IMR-90 (cell line): ENCODE results near the gene NFKBIE. TPM values are rescaled to one million over a fixed set of nuclear protein-coding genes. Genes with fewer than 3 reads are reported as not detected.

Experiments
- ATAC-seq: fragments of 200-7000 bp; cut with Tn5 transposase; 2 replicates; pipeline ENCODE4 v1.9.1; 2020; ENCODE audit warnings: low read depth, mild to moderate bottlenecking, moderate library complexity
- BruUV-seq: library from RNA; stranded (reverse); fragments of 400-500 nt; replicated peaks from 2 replicates; lab custom pipeline; 2021; lab: Mats Ljungman, UMichigan
- CTCF ChIA-PET: fragments of 300-600 bp; formaldehyde crosslinking; extraction: SDS; loops from one replicate; lab custom pipeline; 2021; ENCODE audit warnings: antibody characterized with exemption; lab: Yijun Ruan, JAX
- POLR2A ChIA-PET: fragments of 300-600 bp; sonication (Branson Sonifier 250); formaldehyde crosslinking; loops from one replicate; lab custom pipeline; 2022; ENCODE audit warnings: antibody characterized with exemption; ENCODE audit not compliant: unreplicated experiment; lab: Charles Lee
- DNase-seq: peaks from one replicate; pipeline ENCODE4 v3.0.0; 2013
- H2AFZ ChIP-seq: replicated peaks from 2 replicates; pipeline ENCODE3; 2013; ENCODE audit warnings: low read length, mild to moderate bottlenecking; ENCODE audit not compliant: poor library complexity
- H2AK5ac ChIP-seq: 2 replicates; pipeline ENCODE4 v1.6.1; 2013; ENCODE audit warnings: low read depth, low read length, inconsistent platforms
- H2AK9ac ChIP-seq: replicated peaks from 2 replicates; pipeline ENCODE3; 2013; ENCODE audit warnings: mild to moderate bottlenecking, low read depth, low read length, moderate library complexity; ENCODE audit not compliant: poor library complexity
- H2BK120ac ChIP-seq: 2 replicates; pipeline ENCODE4 v1.6.1; 2013; ENCODE audit warnings: low read depth, low read length, inconsistent platforms
- H2BK15ac ChIP-seq: 3 replicates; pipeline ENCODE4 v1.6.1; 2013; ENCODE audit warnings: low read depth, low read length, inconsistent platforms
- H2BK20ac ChIP-seq: 2 replicates; pipeline ENCODE4 v1.6.1; 2013; ENCODE audit warnings: low read depth, mild to moderate bottlenecking, inconsistent platforms, low read length, moderate library complexity
- H2BK5ac ChIP-seq: 2 replicates; pipeline ENCODE4 v1.6.1; 2013; ENCODE audit warnings: mild to moderate bottlenecking, low read depth, low read length, inconsistent platforms; ENCODE audit not compliant: poor library complexity, severe bottlenecking
- H3K14ac ChIP-seq: replicated peaks from 2 replicates; pipeline ENCODE4 v1.6.1; 2013; ENCODE audit warnings: low read depth, low read length, inconsistent platforms
- H3K18ac ChIP-seq: 2 replicates; pipeline ENCODE4 v1.6.1; 2013; ENCODE audit warnings: low read depth, low read length, control low read depth
- H3K23ac ChIP-seq: 2 replicates; pipeline ENCODE4 v1.6.1; 2013; ENCODE audit warnings: low read depth, low read length, inconsistent platforms
- H3K27ac ChIP-seq: 2 replicates; pipeline ENCODE4 v1.5.1; 2013; ENCODE audit warnings: mild to moderate bottlenecking, control low read depth, low read length; ENCODE audit not compliant: insufficient read depth
- H3K27me3 ChIP-seq: 2 replicates; pipeline ENCODE4 v1.6.1; 2013; ENCODE audit warnings: low read length; ENCODE audit not compliant: control insufficient read depth, insufficient read depth
- H3K36me3 ChIP-seq: 2 replicates; pipeline ENCODE4 v1.6.1; 2013; ENCODE audit warnings: low read length, mixed read lengths; ENCODE audit not compliant: control insufficient read depth, insufficient read depth
- H3K4ac ChIP-seq: 2 replicates; pipeline ENCODE4 v1.6.1; 2013; ENCODE audit warnings: low read depth, low read length, inconsistent platforms
- H3K4me1 ChIP-seq: 2 replicates; pipeline ENCODE4 v1.6.1; 2013; ENCODE audit warnings: low read length, mixed read lengths; ENCODE audit not compliant: control insufficient read depth, insufficient read depth
- H3K4me2 ChIP-seq: 2 replicates; pipeline ENCODE4 v1.6.1; 2013; ENCODE audit warnings: low read depth, mild to moderate bottlenecking, control low read depth, low read length, moderate library complexity
- H3K4me3 ChIP-seq: 2 replicates; pipeline ENCODE4 v1.5.1; 2013; ENCODE audit warnings: low read depth, mild to moderate bottlenecking, control low read depth, low read length, moderate library complexity; ENCODE audit not compliant: insufficient read depth
- H3K56ac ChIP-seq: 2 replicates; pipeline ENCODE4 v1.6.1; 2013; ENCODE audit warnings: low read length, inconsistent platforms; ENCODE audit not compliant: insufficient read depth; ENCODE audit errors: extremely low read depth
- H3K79me1 ChIP-seq, 2 experiments: 2 replicates each; pipeline ENCODE4 v1.6.1; 2013; ENCODE audit warnings: low read length in 2 of 2, inconsistent platforms in 1 of 2, low read depth in 1 of 2
- H3K9ac ChIP-seq: 2 replicates; pipeline ENCODE4 v1.6.1; 2013; ENCODE audit warnings: low read depth, low read length, control low read depth
- H3K9me1 ChIP-seq: 2 replicates; pipeline ENCODE4 v1.6.1; 2013; ENCODE audit warnings: low read length, inconsistent platforms; ENCODE audit not compliant: insufficient read depth
- H3K9me3 ChIP-seq: 2 replicates; pipeline ENCODE4 v1.6.1; 2013; ENCODE audit warnings: low read length; ENCODE audit not compliant: control insufficient read depth, insufficient read depth
- H4K20me1 ChIP-seq: 2 replicates; pipeline ENCODE4 v1.6.1; 2013; ENCODE audit warnings: low read length, inconsistent platforms; ENCODE audit not compliant: insufficient read depth
- H4K5ac ChIP-seq: 2 replicates; pipeline ENCODE4 v1.6.1; 2013; ENCODE audit warnings: mild to moderate bottlenecking, low read depth, low read length, control low read depth
- H4K8ac ChIP-seq, 2 experiments: 2 replicates each; pipeline ENCODE4 v1.6.1; 2013; ENCODE audit warnings: low read depth in 2 of 2, low read length in 2 of 2, control low read depth in 1 of 2, inconsistent platforms in 1 of 2
- H4K91ac ChIP-seq: 2 replicates; pipeline ENCODE4 v1.6.1; 2013; ENCODE audit warnings: low read depth, low read length, inconsistent platforms; ENCODE audit not compliant: insufficient read depth
- BHLHE40 ChIP-seq: fragments of 150-350 bp; IDR thresholded peaks from 2 replicates; pipeline ENCODE4 v1.6.1; 2016; ENCODE audit warnings: mild to moderate bottlenecking, low read depth, low read length
- CEBPB ChIP-seq: IDR thresholded peaks from 2 replicates; pipeline ENCODE4 v1.6.1; 2012; ENCODE audit warnings: low read depth, low read length, improper control_type of control experiment
- FOS ChIP-seq: fragments of 150-350 bp; IDR thresholded peaks from 2 replicates; pipeline ENCODE4 v1.6.1; 2016; ENCODE audit warnings: low read depth, low read length
- MAFK ChIP-seq: IDR thresholded peaks from 2 replicates; pipeline ENCODE4 v1.6.1; 2012; ENCODE audit warnings: low read depth, low read length, improper control_type of control experiment
- MAZ ChIP-seq: IDR thresholded peaks from 2 replicates; pipeline ENCODE4 v1.6.1; 2012; ENCODE audit warnings: low read depth, mild to moderate bottlenecking, low read length, improper control_type of control experiment, moderate library complexity, borderline replicate concordance
- MXI1 ChIP-seq: IDR thresholded peaks from 2 replicates; pipeline ENCODE4 v1.6.1; 2012; ENCODE audit warnings: low read depth, mild to moderate bottlenecking, low read length, moderate library complexity, borderline replicate concordance
- NFE2L2 ChIP-seq: fragments of 150-350 bp; IDR thresholded peaks from 2 replicates; pipeline ENCODE4 v1.6.1; 2016; ENCODE audit warnings: low read depth, mild to moderate bottlenecking, low read length
- POLR2A ChIP-seq: IDR thresholded peaks from 2 replicates; pipeline ENCODE4 v1.6.1; 2012; ENCODE audit warnings: mild to moderate bottlenecking, low read depth, low read length
- RAD21 ChIP-seq: IDR thresholded peaks from 2 replicates; pipeline ENCODE4 v1.6.1; 2012; ENCODE audit warnings: low read length, improper control_type of control experiment
- RCOR1 ChIP-seq: IDR thresholded peaks from 2 replicates; pipeline ENCODE4 v1.6.1; 2012; ENCODE audit warnings: mild to moderate bottlenecking, low read length, improper control_type of control experiment; ENCODE audit not compliant: insufficient replicate concordance
- USF2 ChIP-seq: fragments of 150-350 bp; IDR thresholded peaks from 2 replicates; pipeline ENCODE4 v1.6.1; 2017; ENCODE audit warnings: mild to moderate bottlenecking, antibody characterized with exemption, low read length, low read depth
- WGBS, 2 experiments: methylation state at CpG; one replicate each; pipeline versions ENCODE4 v1.1.5 to v1.1.7; 2013; ENCODE audit warnings: missing lambda C conversion rate in 2 of 2; ENCODE audit not compliant: insufficient read length in 1 of 2; ENCODE audit errors: extremely low coverage in 2 of 2; 5-methylcytosine and 5-hydroxymethylcytosine counted together
- dilution Hi-C: fragments of 300-500 bp; cut with HindIII; formaldehyde crosslinking; loops from one replicate; pipeline ENCODE4 v1.14.3; 2018; ENCODE audit warnings: low sequenced_read_pairs; ENCODE audit not compliant: unreplicated experiment
- in situ Hi-C: fragments of 300-500 bp; cut with MboI; formaldehyde crosslinking; loops from 3 replicates; pipeline ENCODE4 v1.14.3; 2019; ENCODE audit warnings: low sequenced_read_pairs, inconsistent platforms, mixed read lengths
- intact Hi-C: fragments of 100-400 bp; cut with micrococcal nuclease; formaldehyde crosslinking; loops from 2 replicates; pipeline ENCODE4 v1.10.0; 2022
- polyA plus RNA-seq, 3 experiments: library from polyadenylated mRNA; depleted of rRNA; stranded (reverse); fragments of >200 nt; gene quantifications; 2 replicates each; pipeline ENCODE4 v1.2.3, GENCODE V29; 2012; ENCODE audit warnings: low replicate concordance in 1 of 3
- total RNA-seq: library from RNA; depleted of rRNA; stranded (reverse); fragments of >200 nt; gene quantifications from 2 replicates; pipeline ENCODE4 v1.2.3, GENCODE V29; 2012

The NFKBIE gene
- total and polyA plus RNA-seq, 2 of the 4 experiments (the other 2 are of a cell fraction), result 7.9 to 13.0 TPM

DNA sequence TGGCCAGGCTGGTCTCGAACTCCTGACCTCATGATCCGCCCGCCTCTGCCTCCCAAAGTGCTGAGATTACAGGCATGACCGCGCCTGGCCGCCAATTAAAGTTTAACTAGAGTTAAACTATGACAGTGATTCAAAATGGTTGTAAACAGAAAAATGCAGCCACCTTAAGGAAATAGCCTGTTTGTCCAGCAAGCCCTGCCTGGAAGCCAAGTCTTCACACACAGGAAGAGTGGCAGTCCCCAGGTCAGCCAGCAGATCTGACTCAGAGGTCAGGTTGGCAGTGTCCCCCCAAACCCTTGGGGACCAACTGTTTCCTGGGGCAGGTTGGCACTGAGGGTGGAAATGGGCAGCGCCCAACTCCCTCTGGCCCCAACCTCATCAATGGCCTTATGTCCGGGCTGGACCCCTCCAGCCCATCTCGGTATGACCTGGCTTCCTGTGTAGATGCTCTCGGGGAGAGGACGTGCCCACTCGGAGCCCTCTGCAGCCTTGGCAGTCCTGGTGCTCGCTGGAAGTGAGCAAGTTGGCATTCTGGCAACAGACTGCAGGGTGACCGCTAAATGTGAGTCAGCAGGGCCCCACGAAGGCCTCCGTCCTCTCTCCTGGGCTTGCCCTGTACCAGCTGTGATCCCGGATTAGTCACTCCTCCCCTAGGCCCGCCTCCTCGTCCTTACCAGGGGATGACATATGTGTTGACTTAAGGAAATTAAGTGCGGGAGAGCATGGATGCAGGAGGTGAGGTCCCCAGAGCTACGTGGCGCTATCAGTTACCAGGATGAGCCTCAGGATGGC lies 28.1 kb downstream of the NFKBIE start:
- ATAC-seq, result peak; percentile 86
- in situ Hi-C loops, result loop anchor here (5.0 kb wide), 1 partner anchor 130 kb away; no protein-coding TSS in a partner anchor
- dilution Hi-C loops, result no loop called here

More for the DNA sequence above, 28.1 kb downstream of the NFKBIE start:
- TF ChIP-seq NFE2L2, result peak; percentile 23; the same call in 1 of the 2 replicates
- TF ChIP-seq RAD21, result no peak
- no peak for TF ChIP-seq USF2
- TF ChIP-seq BHLHE40, result peak; percentile 60
- peak; percentile 54; the same call in 1 of the 2 replicates for TF ChIP-seq MXI1
- TF ChIP-seq MAFK, result no peak
- peak; percentile 90 for TF ChIP-seq FOS
- peak; percentile 70 for TF ChIP-seq RCOR1
- peak; percentile 4; the same call in 1 of the 2 replicates for TF ChIP-seq CEBPB
- TF ChIP-seq MAZ, result peak; percentile 32; the same call in 1 of the 2 replicates
- peak; percentile 74 for TF ChIP-seq POLR2A
- Histone ChIP-seq H3K4ac (peak overlapping the region; percentile 88), H3K9me3 (no peaks in the 10 kb centered on the region), H4K91ac (peak overlapping the region; percentile 83), H3K4me2 (peak overlapping the region; percentile 72), H4K8ac (peak overlapping the region; percentile 32 to 86), H3K18ac (peak overlapping the region; percentile 40), H2BK20ac (peak overlapping the region; percentile 20; the same call in 1 of the 2 replicates), H2AFZ (peak overlapping the region; percentile 97), H3K23ac (no peak overlapping the region), H3K79me1 (0 out of 4 replicates have a peak, but pooled peaks cover 0 to 4% of the 10 kb centered on the region in 2 experiments), H2AK9ac (peak overlapping the region; percentile 92), H3K56ac (no peak overlapping the region), H3K36me3 (no peaks in the 10 kb centered on the region), H3K4me1 (peaks cover 16% of the 10 kb centered on the region), H2BK15ac (peak overlapping the region; percentile 7; the same call in 1 of the 3 replicates), H2AK5ac (peak overlapping the region; percentile 76), H3K27ac (peak overlapping the region; percentile 63), H3K4me3 (peak overlapping the region; percentile 58), H4K20me1 (no peaks in the 10 kb centered on the region), H3K14ac (peak overlapping the region; percentile 41; the same call in 1 of the 2 replicates), H3K9me1 (peaks cover 4% of the 10 kb centered on the region), H3K9ac (peak overlapping the region; percentile 35), H2BK120ac (peak overlapping the region; percentile 85), H3K27me3 (no peaks in the 10 kb centered on the region), H2BK5ac (peak overlapping the region; percentile 81), H4K5ac (peak overlapping the region; percentile 55)
- intact Hi-C loops, result loop anchor here (1.0 kb wide), 1 partner anchor 59 kb away; no protein-coding TSS in a partner anchor
- no TSS peak for BruUV-seq
- 0% methylated on average over 6 of the region's 22 CpGs; no CpG with 5 or more reads in 1 of the 2 experiments for WGBS, 2 experiments
- ChIA-PET POLR2A (interaction anchor here (1.3 kb wide), 1 partner anchor 10 kb away, joined by 8 read pairs; the partner anchor contains the start of gene HSP90AB1), CTCF (interaction anchor here (0.6 to 1.3 kb wide), 5 partner anchors 9 to 141 kb away, joined by 3 to 7 read pairs (median 3); no protein-coding TSS in a partner anchor)
- DNase-seq, result peak; percentile 97
